Dedifferentiated amniotic fluid mesenchymal stem cell (primary cell): ENCODE results near the gene ATOSA.

ENCODE experiments used
- DNase-seq: peaks from one replicate; pipeline ENCODE4 v3.0.0-alpha.2; 2016; ENCODE audit errors: extremely low spot score

The ATOSA gene

DNA sequence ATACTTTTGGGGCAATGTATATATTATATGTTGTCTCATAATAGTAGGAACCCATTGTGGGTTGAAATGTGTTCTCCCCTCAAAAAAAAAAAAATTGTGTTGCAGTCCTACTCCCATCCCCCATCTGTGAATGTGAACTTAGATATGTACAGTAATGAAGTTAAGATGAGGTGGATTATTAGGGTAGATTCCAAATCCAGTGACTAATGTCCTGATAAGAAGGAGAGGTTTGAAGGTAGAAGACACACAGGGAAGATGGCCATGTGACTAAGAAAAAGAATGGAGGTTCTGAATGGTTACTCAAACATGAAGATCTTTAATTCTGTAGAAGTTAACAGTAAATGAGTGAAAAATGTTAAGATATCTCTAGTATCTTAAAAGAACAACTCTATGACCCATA lies 3.0 kb upstream of the ATOSA start:
- DNase-seq, result no peak

GRCh38 chr15:52681441-52681840 lies 2.3 kb upstream of the ATOSA start:
- DNase-seq, result no peak

DNA sequence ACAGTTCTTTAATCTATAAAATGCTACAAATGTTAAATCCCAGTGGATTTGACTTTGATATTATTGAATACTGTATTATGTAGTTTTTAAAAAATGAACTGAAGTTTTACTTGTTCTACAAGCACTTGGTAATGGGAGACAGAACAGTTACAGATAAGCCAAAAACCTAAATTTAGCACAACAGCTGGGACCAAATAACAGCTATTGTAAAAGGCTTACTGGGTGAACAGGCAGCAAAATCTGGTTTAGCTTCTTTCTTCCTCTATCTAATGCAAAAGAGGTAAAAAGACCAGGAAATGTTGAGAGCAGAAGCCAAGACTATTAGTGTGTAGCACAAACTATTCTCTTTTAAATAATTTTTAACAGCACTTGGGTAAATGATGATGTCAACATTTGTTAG lies 1.6 kb upstream of the ATOSA start:
- DNase-seq, result no peak

DNA sequence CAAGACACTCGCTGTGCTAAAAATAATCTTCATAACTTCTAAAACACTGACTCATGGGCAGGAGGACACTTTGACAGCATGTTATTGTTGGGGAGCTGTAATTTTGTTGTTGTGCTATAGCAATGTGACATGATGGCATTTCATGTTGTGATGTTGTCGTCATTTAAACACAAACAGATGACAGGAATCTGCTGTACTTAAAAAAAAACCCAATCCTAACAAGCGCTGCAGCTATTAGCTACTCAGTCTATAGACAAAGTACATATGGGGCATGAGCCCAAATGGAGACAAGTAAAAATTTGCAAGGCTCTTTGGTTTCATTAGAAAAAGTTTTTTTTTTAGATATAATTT lies 828 bp upstream of the ATOSA start:
- DNase-seq, result peak; percentile 35

GRCh38 chr15:52678468-52679231 lies 538 bp downstream of the ATOSA start:
- peak; percentile 36 for DNase-seq

- DNase-seq, result peak; percentile 53
Measured at GRCh38 chr15:52677593-52678467, 1.4 kb downstream of the ATOSA start.

- no peak for DNase-seq
Measured at GRCh38 chr15:52674831-52675230, 4.4 kb downstream of the ATOSA start.

DNA sequence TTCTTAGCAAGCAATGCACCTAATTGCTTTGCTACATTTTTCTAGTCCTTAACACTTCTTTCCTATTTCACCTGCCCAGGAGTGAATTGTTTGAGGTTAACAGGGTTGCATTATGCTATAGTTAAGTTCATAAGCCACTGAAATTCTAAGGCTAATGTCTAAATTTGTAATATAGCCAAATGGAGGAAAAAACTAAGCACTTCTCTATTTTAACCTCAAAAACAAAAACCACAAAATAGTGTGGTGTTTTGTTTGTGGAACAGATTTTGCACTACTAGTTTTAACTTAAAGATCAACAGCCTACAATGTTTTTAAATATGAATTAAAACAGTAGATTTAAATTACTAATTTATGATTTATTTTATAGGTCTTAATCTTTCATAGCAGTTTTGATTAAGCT lies 5.5 kb downstream of the ATOSA start:
- DNase-seq, result no peak

DNA sequence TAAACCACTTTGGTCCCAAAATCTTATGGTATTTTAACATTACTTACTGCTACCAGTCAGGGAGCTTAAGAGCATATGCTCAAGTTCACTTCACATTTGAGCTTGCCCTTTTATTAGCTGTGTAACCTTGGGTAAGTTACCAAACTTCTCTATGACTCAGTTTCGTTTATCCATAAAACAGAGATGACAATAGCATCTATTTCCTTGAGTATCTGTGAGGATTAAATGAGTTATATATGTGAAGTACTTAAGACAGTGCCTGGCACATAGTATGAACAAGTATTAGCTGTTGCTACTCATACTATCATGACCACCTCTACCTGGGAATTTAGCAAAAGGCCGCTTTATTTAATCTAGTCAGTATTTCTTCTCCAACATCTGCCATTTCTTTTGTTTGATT lies 5.9 kb downstream of the ATOSA start:
- DNase-seq, result no peak

DNA sequence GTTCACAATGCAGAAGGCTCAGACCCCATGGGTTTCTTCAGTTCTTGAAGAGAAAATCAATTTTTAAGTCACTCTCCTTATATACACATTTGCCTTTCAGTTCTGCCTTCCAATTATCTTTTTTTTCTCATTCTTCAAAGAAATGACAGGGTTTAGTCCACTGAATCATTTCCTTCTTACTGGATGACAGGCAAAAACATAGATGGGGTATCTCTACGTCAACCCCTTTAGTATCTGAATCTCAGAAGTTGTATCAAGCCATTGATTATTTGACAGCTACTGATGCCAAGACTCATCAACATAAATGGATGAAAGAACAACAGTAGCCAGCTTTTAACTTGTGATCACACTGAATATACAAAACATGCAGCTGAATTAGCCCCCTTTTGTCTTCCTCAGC lies 6.5 kb downstream of the ATOSA start:
- DNase-seq, result no peak

GRCh38 chr15:52670087-52670486 lies 9.1 kb downstream of the ATOSA start:
- DNase-seq, result no peak

DNA sequence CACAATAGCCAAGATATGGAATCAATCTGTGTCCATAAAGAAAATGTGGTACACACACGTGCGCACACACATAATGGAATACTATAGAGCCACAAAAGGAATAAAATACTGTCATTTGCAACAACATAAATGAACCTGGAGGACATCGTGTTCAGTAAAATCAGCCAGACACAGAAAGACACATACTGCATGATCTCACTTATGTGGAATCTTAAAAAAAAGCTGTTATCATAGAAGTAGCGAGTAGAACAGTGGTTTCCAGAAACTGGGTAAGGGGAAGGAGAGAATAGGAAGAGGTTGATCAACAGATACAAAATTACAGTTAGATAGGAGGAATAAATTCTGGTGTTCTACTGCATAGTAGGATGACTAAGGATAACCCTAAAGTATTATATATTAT lies 11.1 kb downstream of the ATOSA start:
- DNase-seq, result no peak

- DNase-seq, result no peak
Measured at GRCh38 chr15:52667597-52667996, 11.6 kb downstream of the ATOSA start.

DNA sequence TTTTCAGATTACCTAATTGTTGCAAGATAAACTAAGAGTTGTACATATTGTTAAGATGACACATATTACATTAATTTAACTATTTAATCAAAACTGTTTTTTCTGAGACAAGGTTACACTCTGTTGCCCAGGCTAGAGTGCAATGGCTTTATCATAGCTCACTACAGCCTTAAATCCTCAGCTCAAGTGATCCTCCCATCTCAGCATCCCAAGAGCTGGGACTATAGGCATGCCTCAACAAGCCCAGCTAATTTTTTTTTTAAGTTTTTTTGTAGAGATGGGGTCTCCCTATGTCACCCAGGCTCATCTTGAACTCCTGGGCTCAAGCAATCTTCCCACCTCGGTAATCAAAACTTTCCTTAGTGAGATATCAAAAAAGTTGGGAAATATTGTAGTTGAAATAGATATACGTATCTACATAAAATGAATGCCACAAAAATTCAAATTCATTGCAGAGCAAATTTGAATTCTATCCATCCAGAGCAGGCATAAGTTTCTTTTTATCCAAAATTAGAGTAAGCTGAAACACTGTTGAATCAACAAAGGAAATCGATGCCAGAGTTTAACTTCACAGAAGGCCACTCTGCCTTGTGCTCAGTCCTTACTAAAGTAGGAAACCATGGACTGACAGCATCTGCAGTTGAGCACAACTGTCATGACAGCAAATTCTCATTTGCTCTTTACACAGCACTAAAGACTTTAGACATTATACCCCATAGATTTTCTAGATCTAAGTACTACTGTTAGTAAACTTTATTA lies 15.5 kb downstream of the ATOSA start:
- no peak for DNase-seq

- no peak for DNase-seq
Measured at GRCh38 chr15:52661909-52662308, 17.3 kb downstream of the ATOSA start.

DNA sequence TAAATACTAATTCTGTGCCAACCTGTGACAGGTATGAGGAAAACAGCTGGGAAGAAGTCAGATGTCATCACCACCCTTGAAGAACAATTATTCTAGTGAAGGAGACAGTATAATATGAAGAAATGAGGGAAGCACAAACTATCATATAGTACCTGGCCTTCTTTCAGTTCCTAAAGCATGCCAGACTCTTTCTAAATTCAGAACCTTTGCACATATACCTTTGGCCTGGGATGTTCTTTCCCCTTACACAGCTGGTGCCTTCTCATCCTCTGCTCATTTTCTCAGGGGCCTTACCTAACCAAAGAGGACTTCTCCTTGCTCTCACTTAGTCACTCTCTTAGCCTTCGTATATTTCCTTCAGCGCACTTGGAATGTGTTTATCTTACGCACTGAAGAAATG lies 19.0 kb downstream of the ATOSA start:
- no peak for DNase-seq

- DNase-seq, result no peak
Measured at GRCh38 chr15:52658955-52659354, 20.2 kb downstream of the ATOSA start.

DNA sequence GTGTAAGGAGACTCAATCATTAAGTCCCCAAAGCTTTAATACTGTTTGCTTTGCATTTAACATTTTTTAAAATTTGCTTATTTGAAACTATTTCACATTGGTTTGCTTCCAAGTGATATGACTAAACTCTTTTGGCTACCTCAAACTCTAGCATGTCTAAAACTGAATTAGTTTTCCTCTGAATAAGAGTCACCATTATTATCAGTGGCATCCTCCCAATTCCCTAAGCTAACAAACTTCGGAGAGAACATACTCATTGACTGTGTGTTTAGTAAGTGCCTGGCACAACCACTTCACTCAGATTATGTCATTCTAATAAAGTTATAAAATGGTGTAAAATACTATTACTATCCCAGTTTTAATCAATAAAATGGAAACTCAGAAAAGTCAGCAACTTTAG lies 21.9 kb downstream of the ATOSA start:
- peak; percentile 63 for DNase-seq

DNA sequence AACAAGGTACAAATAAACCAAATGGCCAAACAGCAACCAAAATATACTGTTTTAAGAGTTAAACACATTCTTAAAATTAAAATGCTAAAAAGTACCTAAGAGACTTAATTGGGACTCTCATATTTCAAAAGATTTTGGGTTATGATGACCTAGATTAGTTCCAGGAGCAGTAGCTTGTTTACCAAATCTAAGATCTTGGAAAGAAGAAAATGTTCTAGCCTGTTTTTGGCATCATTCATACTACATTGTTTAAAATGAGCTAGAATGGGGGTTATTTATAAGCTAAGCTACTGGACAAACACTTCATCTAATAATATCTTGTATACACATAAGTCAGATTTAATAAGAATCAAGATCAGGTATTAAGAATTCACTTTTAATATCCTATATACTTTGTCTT lies 22.8 kb downstream of the ATOSA start:
- no peak for DNase-seq

DNA sequence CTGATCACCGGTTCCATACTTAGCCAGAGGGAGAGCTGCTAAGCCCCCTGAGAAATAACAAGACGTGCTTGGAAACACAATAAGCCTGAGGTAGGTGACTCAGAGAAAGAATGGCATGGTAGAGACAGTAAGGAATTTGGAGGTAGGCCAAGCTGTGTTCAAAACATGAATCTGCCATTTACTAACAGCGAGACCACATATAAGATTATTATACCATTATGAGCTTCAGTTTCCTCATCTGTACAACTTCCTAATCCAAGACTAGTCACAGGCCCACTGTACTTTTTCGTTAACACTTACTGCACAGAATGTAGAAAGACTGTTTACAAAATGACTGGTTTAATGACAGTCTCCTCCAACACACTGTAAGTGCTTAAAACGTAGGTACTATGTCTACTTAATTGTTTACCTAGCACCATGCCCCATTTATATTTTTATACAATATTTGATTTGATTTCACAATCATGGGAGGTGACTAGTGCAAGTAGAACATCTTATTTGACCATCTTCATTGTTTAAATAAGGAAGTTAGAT lies 25.7 kb downstream of the ATOSA start:
- peak; percentile 75 for DNase-seq

DNA sequence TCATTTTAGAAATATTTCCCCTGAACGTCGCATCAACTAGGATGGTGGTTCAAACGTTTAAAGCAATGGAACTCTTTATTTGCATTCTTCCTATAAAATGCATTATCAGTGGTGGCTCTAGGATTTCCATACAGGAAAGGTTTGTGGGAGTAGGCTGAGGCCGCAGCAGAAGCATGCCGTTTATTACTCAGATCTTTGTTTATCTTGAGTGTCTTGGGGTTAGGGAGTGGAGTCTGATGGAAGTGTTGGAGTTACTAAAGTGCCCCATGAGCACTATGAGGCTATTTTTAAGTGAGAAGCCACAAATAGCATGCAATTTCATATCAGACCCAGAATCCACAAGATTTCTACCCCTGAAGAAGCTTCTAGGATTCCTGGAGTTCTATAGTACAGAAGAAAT lies 26.2 kb downstream of the ATOSA start:
- peak; percentile 18 for DNase-seq

- DNase-seq, result no peak
Measured at GRCh38 chr15:52652286-52652685, 26.9 kb downstream of the ATOSA start.
